AG20443 (cell line): Measurements from ENCODE around the gene ACYP2.

ENCODE experiments used
- DNase-seq: peaks from one replicate; pipeline ENCODE4 v3.0.0; 2012; ENCODE audit warnings: low spot score, mixed read lengths

ACYP2 gene

GRCh38 chr2:54158311-54158710 is 42.9 kb downstream of the ACYP2 start:
- no peak for DNase-seq

- no peak for DNase-seq
Observed at GRCh38 chr2:54161660-54162424, 46.4 kb downstream of the ACYP2 start.

GRCh38 chr2:54164106-54164505 is 48.7 kb downstream of the ACYP2 start:
- no peak for DNase-seq

GRCh38 chr2:54166121-54166773 is 50.8 kb downstream of the ACYP2 start:
- DNase-seq = no peak

- DNase-seq = peak; percentile 77
Observed at GRCh38 chr2:54176577-54176976, 61.2 kb downstream of the ACYP2 start.

GRCh38 chr2:54183281-54183680 is 67.9 kb downstream of the ACYP2 start:
- no peak for DNase-seq

- no peak for DNase-seq
Observed at GRCh38 chr2:54183972-54184371, 68.6 kb downstream of the ACYP2 start.

GRCh38 chr2:54185105-54185504 is 69.7 kb downstream of the ACYP2 start:
- DNase-seq = no peak

- DNase-seq = no peak
Observed at GRCh38 chr2:54187331-54187730, 71.9 kb downstream of the ACYP2 start.

GRCh38 chr2:54189539-54189938 is 74.1 kb downstream of the ACYP2 start:
- DNase-seq = no peak

- DNase-seq = peak; percentile 18
Observed at GRCh38 chr2:54191361-54192135, 76.1 kb downstream of the ACYP2 start.

- DNase-seq = no peak
Observed at GRCh38 chr2:54194761-54195750, 79.6 kb downstream of the ACYP2 start.

GRCh38 chr2:54196646-54197045 is 81.2 kb downstream of the ACYP2 start:
- no peak for DNase-seq

GRCh38 chr2:54204476-54204875 is 89.1 kb downstream of the ACYP2 start:
- no peak for DNase-seq

- DNase-seq = peak; percentile 26
Observed at GRCh38 chr2:54206596-54206995, 91.2 kb downstream of the ACYP2 start.

- DNase-seq = no peak
Observed at GRCh38 chr2:54207666-54208195, 92.3 kb downstream of the ACYP2 start.

- DNase-seq = peak; percentile 45
Observed at GRCh38 chr2:54208364-54209240, 93.2 kb downstream of the ACYP2 start.

- DNase-seq = no peak
Observed at GRCh38 chr2:54209379-54209778, 94.0 kb downstream of the ACYP2 start.

- peak; percentile 89 for DNase-seq
Observed at GRCh38 chr2:54212456-54212855, 97.0 kb downstream of the ACYP2 start.

- no peak for DNase-seq
Observed at GRCh38 chr2:54213082-54213481, 97.7 kb downstream of the ACYP2 start.
